Measurements from ENCODE around the gene HAL.

DNA sequence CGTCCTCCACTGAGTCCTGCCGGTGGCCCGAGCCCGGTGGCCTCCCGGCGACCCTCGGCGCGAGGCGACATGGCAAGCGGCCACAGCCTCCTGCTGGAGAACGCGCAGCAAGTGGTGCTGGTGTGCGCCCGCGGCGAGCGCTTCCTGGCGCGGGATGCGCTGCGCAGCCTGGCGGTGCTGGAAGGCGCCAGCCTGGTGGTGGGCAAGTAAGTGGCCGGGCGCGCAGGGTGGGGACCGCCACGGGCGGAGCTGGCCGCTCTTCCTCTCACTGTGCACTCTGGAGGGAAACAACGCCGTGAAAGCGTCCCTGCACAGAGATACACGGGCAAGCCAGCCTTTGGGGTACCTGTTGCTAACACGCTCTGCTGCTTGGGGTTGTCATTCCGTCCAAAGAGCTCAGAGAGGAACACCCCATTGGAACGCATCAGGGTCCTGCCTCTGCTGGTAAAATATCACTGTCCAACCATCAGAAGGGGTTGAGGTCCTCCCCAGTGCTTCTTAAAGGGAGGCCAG, 52.8 kb downstream of the HAL start, which contains the start of gene AMDHD1:
- TF ChIP-seq POLR2A (IDR thresholded peaks at IDR 0.05; ENCODE audit: low read depth, low read length), result no peak
- TF ChIP-seq TAF1 (IDR thresholded peaks at IDR 0.05; ENCODE audit: low read depth, low read length), result no peak
- TF ChIP-seq POLR2AphosphoS5 (IDR thresholded peaks at IDR 0.05; ENCODE audit: low read depth, low read length), result no peak
- TF ChIP-seq POU2F2 (IDR thresholded peaks at IDR 0.05; ENCODE audit: low read depth, low read length), result no peak
- TF ChIP-seq SPI1 (IDR thresholded peaks at IDR 0.05; ENCODE audit: low read depth, low read length), result no peak
